ENCODE results near the gene CHAF1B.

DNA sequence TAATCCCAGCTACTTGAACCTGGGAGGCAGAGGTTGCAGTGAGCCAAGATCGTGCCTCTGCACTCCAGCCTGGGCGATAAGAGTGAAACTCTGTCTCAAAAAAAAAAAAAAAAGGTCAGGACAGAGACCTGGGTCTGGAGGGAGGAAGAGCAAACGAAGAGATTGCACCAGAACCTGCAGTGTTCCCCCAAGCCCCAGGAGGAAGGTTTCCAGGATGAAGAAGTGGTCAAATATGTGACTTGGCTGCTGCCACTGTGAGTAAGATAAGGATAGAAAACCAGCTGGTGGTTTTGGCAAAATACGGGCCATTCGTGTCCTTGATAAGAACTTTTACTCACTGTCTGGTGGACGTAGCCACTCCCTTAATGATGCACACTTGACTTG, 52.5 kb downstream of the CHAF1B start:
- TF ChIP-seq CTCF (IDR thresholded peaks at IDR 0.05 in 2 of 3, conservative IDR thresholded peaks at IDR 0.05 in 1 of 3; ENCODE audit: control insufficient read depth in 2 of 3, extremely low read depth in 1 of 3, insufficient read depth in 1 of 3, low read depth in 3 of 3, low read length in 3 of 3) = no peak
- TF ChIP-seq ATF7 (IDR thresholded peaks at IDR 0.05; ENCODE audit: low read depth) = no peak
- TF ChIP-seq, protein P1, sequence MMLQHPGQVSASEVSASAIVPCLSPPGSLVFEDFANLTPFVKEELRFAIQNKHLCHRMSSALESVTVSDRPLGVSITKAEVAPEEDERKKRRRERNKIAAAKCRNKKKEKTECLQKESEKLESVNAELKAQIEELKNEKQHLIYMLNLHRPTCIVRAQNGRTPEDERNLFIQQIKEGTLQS (IDR thresholded peaks at IDR 0.05; ENCODE audit: borderline replicate concordance, extremely low read depth, low read depth, low read length) = no peak
- no peak for TF ChIP-seq ZNF274 (IDR thresholded peaks at IDR 0.05; ENCODE audit: insufficient read depth, insufficient read length)
- no peak for TF ChIP-seq ESRRA (IDR thresholded peaks at IDR 0.05; ENCODE audit: low read length)
- no peak for TF ChIP-seq BRCA1 (IDR thresholded peaks at IDR 0.05; ENCODE audit: low read depth, low read length)
- no peak for TF ChIP-seq EZH2 (IDR thresholded peaks at IDR 0.05; ENCODE audit: borderline replicate concordance, control insufficient read depth, low read depth, low read length)
- no peak for TF ChIP-seq RAD21 (IDR thresholded peaks at IDR 0.05; ENCODE audit: insufficient read depth, low read depth, low read length)
- no peak for TF ChIP-seq ATF2 (IDR thresholded peaks at IDR 0.05; ENCODE audit: low read length)
- no peak for TF ChIP-seq SMARCA5 (IDR thresholded peaks at IDR 0.05)
- TF ChIP-seq SREBF1 (IDR thresholded peaks at IDR 0.05; ENCODE audit: low read length) = no peak
- no peak for TF ChIP-seq ZNF384 (IDR thresholded peaks at IDR 0.05; ENCODE audit: borderline replicate concordance, low read depth, low read length)

Data from GM12878 (cell line).